HG03060 (cell line): ENCODE results near the gene ADGRG1.

Experiments used
- ATAC-seq: cut with Tn5 transposase; IDR thresholded peaks from one replicate; pipeline ENCODE4 v1.9.1; 2021; ENCODE audit warnings: low read depth, moderate number of reproducible peaks; ENCODE audit not compliant: unreplicated experiment

ADGRG1 gene

GRCh38 chr16:57680842-57681375 is 52.5 kb downstream of the ADGRG1 start:
- ATAC-seq = no peak

- no peak for ATAC-seq
Observed at GRCh38 chr16:57681950-57682728, 53.7 kb downstream of the ADGRG1 start.

- no peak for ATAC-seq
Observed at GRCh38 chr16:57682809-57683635, 54.6 kb downstream of the ADGRG1 start.

- no peak for ATAC-seq
Observed at GRCh38 chr16:57683636-57684545, 55.5 kb downstream of the ADGRG1 start.

- no peak for ATAC-seq
Observed at GRCh38 chr16:57684626-57685358, 56.4 kb downstream of the ADGRG1 start.

GRCh38 chr16:57685633-57686032 is 57.2 kb downstream of the ADGRG1 start:
- ATAC-seq = no peak

GRCh38 chr16:57686577-57686976 is 58.1 kb downstream of the ADGRG1 start:
- ATAC-seq = no peak

- ATAC-seq = no peak
Observed at GRCh38 chr16:57687363-57687929, 59.0 kb downstream of the ADGRG1 start.

GRCh38 chr16:57688487-57688986 is 60.1 kb downstream of the ADGRG1 start:
- no peak for ATAC-seq

GRCh38 chr16:57688987-57689761 is 60.7 kb downstream of the ADGRG1 start:
- no peak for ATAC-seq

GRCh38 chr16:57689762-57690558 is 61.5 kb downstream of the ADGRG1 start:
- ATAC-seq = no peak

GRCh38 chr16:57690782-57691471 is 62.5 kb downstream of the ADGRG1 start:
- no peak for ATAC-seq

GRCh38 chr16:57692636-57693035 is 64.2 kb downstream of the ADGRG1 start:
- no peak for ATAC-seq

- no peak for ATAC-seq
Observed at GRCh38 chr16:57693550-57693949, 65.1 kb downstream of the ADGRG1 start.

GRCh38 chr16:57694231-57694724 is 65.8 kb downstream of the ADGRG1 start:
- ATAC-seq = no peak

GRCh38 chr16:57694725-57695679 is 66.6 kb downstream of the ADGRG1 start, which contains the start of gene DRC7:
Gene DRC7, plus strand, starts transcription at chr16:57694806. Its CDS starts 3,144 bp downstream, at chr16:57697950.
- ATAC-seq = no peak
